M059J (cell line): Measurements from ENCODE around the gene GPR26. TPM values are rescaled to one million over a fixed set of nuclear protein-coding genes. Genes with fewer than 3 reads are reported as not detected.
"Not testable (repeated sequence)": the region's sequence is repeated elsewhere in the genome, so short reads cannot be mapped to it uniquely, and the experiment has no call there.

Experiments used
- DNase-seq: peaks from one replicate; pipeline ENCODE4 v3.0.0-alpha.2; 2012; ENCODE audit warnings: low read depth
- total RNA-seq: library from RNA; depleted of rRNA; stranded (reverse); fragments of >200 nt; shearing (Covaris generic); gene quantifications from 2 replicates; pipeline ENCODE4 v1.2.3, GENCODE V29; 2014; rRNA removed

GPR26 gene
- total RNA-seq, 1 experiment from 2014 or later: not detected

DNA sequence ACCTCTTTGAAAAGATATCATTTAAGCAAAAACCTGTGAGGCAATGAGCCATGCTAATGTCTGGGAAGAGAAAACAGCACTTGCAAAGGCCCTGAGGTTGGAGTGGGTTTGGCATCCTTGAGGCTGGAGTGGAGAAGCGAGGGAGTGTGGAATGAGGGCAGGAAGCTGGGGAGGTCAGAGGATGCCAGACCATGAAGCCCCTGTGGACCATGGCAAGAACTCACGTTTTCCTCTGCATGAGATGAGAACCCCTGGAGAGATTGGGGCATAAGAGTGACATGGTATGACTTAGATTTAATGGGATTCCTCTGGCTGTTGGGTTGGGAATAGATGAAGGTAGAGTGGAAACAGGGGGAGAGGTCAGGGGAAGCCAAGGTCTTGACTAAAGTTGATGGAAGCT, 49.4 kb downstream of the GPR26 start:
- DNase-seq: no peak

DNA sequence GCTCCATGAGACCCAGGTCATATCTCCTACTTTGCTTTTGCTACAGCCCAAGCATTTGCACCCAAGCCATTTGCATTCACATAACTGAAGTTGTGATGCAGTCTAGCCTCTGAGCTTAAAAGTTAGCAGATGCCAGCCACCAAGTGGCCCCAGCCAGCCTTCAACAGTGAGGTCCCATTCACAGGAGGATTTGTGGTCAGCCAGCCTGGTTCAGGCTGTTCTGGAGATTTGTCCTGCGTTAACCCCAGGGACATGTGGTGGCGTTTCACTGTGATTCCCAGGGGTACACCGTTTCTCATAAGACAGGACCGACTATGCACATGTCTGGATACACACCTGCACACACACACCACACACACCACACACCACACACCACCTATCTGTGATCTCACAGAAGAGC, 51.2 kb downstream of the GPR26 start:
- no peak for DNase-seq

DNA sequence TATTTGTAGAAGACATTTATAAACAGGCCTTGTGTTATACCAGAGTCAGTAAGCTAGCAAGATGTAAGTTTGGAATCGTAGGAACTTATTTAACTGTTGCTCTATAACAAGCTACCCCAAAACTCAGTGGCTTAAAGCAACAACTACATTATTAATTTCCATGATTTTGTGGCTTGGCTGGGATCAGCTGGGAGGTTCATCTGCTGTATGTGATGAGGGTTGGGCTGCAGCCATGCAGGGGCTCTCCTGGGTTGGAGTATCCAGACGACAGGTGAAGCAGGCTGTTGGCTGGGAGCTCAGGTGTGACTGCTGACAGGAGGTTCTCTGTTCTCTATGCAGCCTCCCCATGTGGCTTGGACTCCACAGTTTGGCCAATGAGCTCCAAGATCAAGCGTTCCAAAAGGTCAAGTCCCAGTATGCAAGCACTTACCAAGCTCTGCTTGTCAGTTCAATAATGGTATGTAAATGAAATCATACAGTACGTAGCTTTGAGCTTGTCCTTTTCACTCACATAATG, 52.4 kb downstream of the GPR26 start:
- no peak for DNase-seq

DNA sequence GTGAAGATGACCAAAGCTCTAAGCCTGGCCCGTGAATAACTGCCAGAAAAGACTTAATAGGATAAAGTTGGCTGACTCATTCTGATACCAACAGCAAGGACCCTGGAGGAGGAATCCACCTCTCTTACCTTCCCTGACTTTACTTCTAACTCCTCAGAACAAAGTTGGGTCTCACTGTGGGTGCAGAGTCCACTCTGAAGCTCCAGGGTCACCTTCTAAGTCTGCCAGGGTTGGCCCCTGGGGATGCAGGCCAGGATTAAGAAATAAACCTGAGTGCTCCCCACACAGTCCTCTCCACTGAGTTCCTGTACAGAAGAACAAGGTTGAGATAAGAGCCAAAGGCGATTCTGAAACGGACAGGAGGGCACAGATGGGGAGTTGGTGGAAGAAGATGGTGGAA, 54.4 kb downstream of the GPR26 start:
- DNase-seq: no peak

DNA sequence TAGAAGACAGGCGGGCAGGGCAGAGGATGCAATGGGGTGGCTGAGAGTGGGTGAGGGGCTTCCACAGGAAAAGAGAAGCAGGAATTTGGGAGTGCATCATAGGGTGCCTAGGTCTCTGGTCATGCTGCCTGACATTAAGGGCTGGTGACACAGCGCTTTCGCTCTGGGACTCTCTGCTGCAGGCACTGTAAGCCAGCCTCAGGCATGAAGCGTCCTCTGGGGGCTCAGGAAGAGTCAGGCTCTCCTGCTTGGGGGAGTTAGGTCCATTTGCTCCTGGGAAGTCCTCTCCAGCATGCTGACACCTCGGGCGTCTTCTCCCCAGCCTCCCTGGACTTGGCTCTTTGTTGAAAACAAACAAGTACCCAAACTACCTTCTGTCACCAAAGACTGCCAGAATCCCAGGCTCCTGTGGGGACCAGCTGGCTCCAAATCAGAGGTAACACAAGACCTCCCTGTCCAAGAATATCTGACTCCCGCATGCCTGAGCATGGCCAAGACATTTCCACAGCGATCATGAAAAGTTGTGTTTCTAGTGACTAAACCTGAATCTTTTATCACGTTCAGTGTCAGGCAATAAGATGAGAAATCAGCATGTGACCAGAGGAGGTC, 55.4 kb downstream of the GPR26 start:
- DNase-seq: no peak

DNA sequence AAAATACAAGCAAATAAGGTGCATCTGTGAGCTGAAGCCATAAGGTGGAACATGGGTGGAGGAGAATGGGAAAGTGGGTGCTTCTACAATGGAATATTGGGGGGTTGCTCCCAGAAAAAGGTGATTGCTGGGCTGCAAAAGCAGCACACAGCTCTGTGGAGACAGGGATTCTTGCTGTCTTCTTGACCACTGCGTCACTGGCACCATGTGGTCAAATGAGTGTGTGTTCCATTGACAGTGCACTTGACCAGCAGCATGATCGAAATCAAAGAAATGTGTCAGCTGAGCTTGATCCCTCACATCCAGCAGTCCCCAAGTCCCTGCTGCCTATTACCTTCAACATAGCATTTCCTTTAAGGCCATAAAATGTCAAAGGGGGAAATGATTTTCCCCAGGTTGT, 56.2 kb downstream of the GPR26 start:
- no peak for DNase-seq

DNA sequence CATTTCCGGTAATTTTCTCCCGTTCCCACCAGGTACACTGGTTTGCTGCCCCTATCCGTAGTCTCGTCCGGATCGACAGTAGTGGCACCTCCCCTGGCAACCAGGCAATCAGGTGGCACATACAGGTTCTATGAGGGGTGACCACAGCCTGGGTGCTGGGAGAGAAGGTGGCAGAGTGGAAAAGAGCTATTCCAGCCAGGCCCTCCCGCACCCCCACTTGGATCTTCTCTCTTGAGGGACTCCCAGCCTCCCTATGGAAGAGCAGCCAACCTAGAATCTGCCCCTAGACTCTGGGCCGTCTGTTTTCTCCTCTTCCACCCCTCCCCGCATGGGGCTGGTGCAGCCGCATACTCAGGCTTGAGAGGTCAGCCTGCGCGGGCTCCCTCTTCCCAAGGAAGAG, 58.6 kb downstream of the GPR26 start:
- no peak for DNase-seq

DNA sequence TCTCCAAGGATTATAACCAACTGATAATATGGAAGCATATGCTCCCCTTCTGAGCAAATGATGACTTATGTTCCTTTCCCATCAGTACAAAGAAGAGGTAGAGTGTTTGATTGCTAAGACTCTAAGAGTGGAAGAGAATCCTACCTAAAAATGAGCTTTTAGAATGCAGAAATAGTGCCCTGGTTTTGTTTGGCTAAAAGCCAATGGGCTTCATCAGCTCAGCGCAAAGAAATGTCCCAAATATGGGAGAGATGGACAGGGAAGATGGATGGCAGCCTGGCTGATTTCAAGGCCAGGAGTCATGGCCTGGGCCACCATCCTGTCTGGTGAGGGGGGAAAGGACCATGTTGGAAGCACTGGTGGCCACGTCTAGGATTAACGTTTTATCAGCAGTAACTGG, 60.2 kb downstream of the GPR26 start:
- DNase-seq: no peak

DNA sequence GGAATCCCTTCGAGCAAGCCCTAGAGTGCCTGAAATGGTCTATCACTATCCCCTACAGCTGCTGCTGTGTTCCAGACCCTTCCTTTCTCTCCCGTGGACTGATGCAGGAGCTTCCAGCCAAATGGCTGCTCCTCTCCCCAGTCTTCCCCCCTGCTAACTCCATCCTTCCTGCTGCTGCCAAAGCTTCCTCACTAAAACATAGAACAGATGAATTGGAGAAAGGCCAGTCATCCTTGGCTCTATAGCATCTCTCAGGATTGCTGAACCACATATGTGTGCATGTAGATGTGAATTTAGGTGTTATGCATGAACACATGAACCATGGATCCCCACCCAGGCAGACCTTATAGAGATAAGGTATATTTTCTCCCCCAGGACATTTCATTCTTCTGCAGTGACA, 60.7 kb downstream of the GPR26 start:
- no peak for DNase-seq

DNA sequence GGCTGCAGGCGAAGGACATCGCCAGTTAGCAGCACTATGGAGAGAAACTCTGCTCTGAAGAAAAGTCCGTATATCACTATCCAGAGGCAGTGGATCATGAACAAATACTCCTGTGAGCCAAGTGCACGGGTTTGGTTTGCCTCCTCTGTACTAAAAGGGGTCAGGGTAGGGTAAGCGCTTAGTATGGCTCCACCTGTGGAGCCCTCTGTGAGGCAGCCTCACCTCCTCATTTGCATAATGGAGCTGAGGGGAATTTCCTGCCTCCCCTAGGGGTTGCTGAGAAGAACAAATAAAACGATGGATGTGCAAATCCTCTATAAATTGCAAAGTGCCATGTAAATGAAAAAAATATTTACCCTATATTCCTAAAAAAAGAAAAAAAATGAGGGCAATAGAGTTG, 63.4 kb downstream of the GPR26 start:
- no peak for DNase-seq

DNA sequence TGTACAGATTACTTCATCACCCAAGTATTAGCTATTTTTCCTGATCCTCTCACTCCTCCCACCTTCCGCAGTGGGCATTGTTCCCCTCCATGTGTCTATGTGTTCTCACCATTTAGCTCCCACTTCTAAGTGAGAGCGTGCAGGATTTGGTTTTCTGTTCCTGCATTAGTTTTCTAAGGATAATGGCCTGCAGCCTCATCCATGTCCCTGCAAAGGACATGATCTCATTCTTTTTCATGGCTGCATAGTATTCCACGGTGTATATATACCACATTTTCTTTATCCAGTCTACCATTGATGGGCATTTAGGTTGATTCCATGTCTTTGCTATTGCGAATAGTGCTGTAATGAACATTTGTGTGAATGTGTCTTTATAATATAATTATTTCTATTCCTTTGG, 70.8 kb downstream of the GPR26 start:
- DNase-seq: not testable (repeated sequence)

DNA sequence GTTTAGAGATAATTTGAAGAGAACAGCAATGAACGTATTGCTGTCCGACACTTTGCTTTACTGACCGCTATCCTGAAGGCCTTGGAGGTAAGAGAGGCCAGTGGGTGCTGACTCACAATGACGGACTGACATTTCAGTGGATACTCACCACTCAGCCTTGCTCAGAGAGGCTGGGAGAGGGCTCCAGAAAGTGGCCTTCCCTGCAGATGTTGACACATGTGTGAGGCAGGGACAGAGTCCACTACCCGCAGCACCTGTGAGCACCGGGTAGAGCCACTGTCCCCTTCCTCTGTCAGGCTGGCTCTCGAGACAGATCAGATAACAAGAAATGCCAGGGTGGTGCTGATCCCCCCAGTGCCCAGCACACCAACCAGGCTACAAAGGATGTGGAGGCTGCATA, 75.0 kb downstream of the GPR26 start:
- DNase-seq: peak; percentile 1

DNA sequence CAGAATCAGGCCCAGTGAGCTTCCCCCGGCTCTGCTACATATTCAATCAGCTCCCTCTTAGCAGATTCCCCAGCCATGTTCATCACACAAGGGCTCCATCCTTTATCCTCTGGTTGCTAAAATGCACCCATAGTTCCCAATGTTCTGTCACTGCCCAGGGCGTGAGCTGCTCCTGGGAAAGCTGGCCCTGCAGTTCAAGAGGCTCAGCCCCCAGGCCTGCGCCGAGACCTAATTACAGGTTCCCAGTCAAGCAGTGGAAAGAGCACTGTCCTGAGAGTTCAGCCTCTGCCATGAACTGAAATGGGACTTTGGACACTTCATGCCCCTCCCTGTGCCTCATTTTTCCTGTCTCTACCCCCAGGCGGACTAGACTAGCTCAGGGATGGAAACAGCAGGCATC, 75.6 kb downstream of the GPR26 start:
- no peak for DNase-seq

DNA sequence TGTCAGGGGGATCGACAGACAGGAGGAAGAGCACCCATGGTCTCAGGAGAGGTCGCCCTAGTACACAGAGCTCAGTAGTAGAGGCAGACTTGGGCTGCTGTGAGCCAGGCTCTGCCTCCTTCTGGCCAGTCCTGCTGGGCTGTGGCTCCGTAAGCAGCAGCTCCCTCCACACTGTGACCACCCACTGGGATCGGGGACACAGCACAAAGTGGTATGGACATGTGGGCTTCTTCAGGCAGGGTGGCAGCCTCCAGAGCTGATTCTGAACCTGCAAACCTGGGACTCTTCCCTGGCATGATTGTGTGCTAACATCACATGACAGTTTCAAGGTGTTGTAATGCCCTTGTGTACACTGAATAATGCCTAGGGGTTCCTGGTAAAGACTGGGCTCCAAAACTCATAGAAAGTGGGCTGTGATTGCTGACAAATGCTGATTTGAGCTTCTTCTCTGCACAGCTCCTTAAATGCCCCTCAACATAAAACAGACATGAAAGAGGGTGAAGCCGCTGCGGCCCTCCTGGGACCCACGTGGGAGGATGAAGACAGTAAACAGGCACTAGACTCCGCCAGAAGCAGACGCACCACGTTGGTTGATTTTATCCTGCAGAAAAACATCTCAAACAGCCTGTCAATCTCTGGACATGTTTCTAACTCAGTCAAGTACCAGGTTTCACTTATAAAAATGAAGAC, 76.7 kb downstream of the GPR26 start:
- DNase-seq: no peak

DNA sequence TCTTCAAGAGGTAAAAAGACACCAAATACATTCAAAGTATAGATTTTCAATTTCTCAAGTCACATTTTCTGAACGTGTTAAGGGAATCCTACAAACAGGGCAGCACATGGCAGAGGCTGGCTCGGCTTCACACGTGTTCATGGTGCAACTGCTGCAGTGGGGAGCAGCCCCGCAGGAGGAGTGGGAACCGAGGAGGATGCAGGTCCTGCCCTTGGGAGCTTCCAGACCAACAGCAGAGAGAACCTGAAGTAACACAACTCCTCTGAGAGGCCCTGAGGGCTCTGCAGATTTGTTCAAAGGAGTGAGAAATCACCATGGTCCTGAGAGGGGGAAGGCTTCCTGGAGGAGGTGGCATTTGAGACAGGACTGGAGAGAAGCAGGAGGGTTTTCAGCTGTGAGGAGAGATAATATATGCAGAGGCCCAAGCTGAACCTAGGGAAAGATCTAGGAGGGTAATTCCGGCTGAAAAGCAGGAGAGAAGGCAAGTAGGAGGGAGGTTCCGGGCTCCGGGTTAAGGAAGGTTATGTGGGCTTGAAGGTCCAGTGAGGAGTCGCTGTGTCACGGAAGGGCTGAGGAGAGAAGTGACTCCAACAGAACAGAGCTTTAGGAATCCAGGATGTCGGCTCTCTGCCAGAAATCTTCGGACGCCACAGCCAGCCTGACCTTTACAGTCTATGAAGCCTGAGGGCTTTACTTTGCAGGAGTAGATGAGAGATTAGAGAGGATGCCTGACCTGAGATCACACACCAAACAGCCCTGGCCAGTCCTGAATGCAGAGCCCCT, 77.5 kb downstream of the GPR26 start:
- peak; percentile 60 for DNase-seq

DNA sequence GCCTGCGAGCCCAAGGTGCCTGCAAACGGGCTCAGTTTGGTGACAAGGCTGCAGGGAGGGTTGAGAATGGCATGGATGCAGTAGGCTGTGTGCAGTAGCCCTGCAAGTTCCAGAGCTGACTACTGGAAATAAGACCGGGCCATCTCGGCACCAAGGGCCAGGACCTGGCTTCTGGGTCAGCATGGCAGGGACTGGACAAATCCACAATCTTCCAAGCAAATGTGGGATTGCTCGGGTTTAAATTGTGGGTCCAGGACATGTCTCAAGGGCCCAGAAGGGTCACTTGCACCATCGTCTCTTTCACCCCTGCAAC, 78.0 kb downstream of the GPR26 start:
- no peak for DNase-seq

Other genes starting within 250 kb of the GPR26 start
- not detected in 2 replicates for gene CPXM2, start 225.5 kb downstream of the GPR26 start, total RNA-seq